ENCODE data around the gene VPS37C. TPM values are rescaled to one million over a fixed set of nuclear protein-coding genes. Genes with fewer than 3 reads are reported as not detected.

The VPS37C gene
- total and polyA plus RNA-seq, 7 donors: 8.6 to 25.4 (median 18.6) TPM

DNA sequence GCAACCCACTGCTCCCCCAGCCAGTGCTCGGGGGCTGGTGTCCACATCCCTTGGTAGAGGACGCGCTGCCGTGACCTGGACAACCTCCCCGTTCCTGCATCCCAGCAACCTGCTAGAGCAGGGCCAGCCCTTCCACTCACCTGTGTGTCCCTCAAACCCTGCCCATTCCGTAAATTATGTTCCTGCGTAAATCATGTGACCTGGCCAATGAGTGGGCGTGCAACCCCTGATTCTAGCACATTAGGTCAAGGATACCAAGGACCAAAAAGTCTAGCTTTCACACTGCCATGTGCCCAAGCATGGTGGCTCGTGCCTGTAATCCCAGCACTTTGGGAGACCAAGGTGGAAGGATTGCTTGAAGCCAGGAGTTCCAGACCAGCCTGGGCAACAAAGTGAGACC is 33.2 kb downstream of the VPS37C start:
- WGBS, 2 donors: 79 to 94% methylated on average over 9 of the region's 9 CpGs
- DNase-seq: no peak
- Histone ChIP-seq H3K4me1 (peaks cover 0 to 26% (median 18%) of the 10 kb centered on the region in 4 donors), H3K9me3 (no peaks in the 10 kb centered on the region), H3K27me3 (no peaks in the 10 kb centered on the region), H3K4me3 (no peak overlapping the region), H3K27ac (no peak overlapping the region), H3K36me3 (peaks cover 0 to 20% (median 7%) of the 10 kb centered on the region in 4 donors)
- intact Hi-C loops (cut with DNase I): loop anchor here (2.0 kb wide), 2 partner anchors 59 to 297 kb away; no protein-coding TSS in a partner anchor
- TF ChIP-seq, protein P1, sequence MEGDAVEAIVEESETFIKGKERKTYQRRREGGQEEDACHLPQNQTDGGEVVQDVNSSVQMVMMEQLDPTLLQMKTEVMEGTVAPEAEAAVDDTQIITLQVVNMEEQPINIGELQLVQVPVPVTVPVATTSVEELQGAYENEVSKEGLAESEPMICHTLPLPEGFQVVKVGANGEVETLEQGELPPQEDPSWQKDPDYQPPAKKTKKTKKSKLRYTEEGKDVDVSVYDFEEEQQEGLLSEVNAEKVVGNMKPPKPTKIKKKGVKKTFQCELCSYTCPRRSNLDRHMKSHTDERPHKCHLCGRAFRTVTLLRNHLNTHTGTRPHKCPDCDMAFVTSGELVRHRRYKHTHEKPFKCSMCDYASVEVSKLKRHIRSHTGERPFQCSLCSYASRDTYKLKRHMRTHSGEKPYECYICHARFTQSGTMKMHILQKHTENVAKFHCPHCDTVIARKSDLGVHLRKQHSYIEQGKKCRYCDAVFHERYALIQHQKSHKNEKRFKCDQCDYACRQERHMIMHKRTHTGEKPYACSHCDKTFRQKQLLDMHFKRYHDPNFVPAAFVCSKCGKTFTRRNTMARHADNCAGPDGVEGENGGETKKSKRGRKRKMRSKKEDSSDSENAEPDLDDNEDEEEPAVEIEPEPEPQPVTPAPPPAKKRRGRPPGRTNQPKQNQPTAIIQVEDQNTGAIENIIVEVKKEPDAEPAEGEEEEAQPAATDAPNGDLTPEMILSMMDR (IDR thresholded peaks at IDR 0.05): no peak
- TF ChIP-seq POLR2A (IDR thresholded peaks at IDR 0.05) (no peak), EP300 (IDR thresholded peaks at IDR 0.05) (no peak), POLR2AphosphoS5 (IDR thresholded peaks at IDR 0.05) (no peak)

DNA sequence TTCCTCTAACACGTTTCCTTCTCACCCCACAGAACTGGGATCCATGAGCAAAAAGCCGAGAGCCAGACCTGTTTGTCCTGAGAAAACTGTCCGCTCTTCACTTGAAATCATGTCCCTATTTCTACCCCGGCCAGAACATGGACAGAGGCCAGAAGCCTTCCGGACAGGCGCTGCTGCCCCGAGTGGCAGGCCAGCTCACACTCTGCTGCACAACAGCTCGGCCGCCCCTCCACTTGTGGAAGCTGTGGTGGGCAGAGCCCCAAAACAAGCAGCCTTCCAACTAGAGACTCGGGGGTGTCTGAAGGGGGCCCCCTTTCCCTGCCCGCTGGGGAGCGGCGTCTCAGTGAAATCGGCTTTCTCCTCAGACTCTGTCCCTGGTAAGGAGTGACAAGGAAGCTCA is 35.0 kb downstream of the VPS37C start:
- Histone ChIP-seq H3K36me3 (peaks cover 0 to 3% (median 0%) of the 10 kb centered on the region in 4 donors), H3K27me3 (no peaks in the 10 kb centered on the region), H3K27ac (no peak overlapping the region), H3K4me3 (peak overlapping the region in 1 of 4 donors; percentile 6), H3K4me1 (peaks cover 0 to 29% (median 21%) of the 10 kb centered on the region in 4 donors), H3K9me3 (no peaks in the 10 kb centered on the region)
- no peak for DNase-seq
- TF ChIP-seq, protein P1 (IDR thresholded peaks at IDR 0.05): no peak
- TF ChIP-seq EP300 (IDR thresholded peaks at IDR 0.05): no peak
- TF ChIP-seq POLR2AphosphoS5 (IDR thresholded peaks at IDR 0.05): peak in 1 of 4 donors; percentile 11
- no peak for TF ChIP-seq POLR2A (IDR thresholded peaks at IDR 0.05)
- WGBS, 2 donors: 74 to 85% methylated on average over 14 of the region's 14 CpGs
- intact Hi-C loops (cut with DNase I): loop anchor here (2.0 kb wide), 1 partner anchor 61 kb away; no protein-coding TSS in a partner anchor

DNA sequence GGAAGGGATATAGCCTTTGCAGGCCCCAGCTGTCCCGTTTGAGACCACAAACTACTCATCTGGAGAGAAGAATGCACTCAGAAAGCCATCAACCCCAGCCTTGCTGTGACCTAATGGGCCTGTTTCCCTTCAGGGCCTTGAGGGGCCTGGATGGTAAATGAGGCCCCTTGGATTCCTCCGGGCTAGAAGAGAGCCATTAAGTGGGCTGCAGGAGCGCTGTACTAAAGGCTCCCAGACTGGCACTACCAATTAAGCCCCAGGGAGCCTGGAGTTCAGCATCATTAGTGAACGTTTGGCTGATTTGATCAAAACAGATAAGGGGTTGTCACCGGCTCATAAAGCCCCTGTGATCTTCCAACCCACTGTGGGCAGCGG is 35.9 kb downstream of the VPS37C start:
- H3K36me3 ChIP-seq: no peaks in the 10 kb centered on the region
- no peak overlapping the region for H3K27ac ChIP-seq
- DNase-seq: no peak
- intact Hi-C loops (cut with DNase I): no loop called here
- H3K4me1 ChIP-seq: peaks cover 0 to 35% (median 27%) of the 10 kb centered on the region in 4 donors
- H3K9me3 ChIP-seq: no peaks in the 10 kb centered on the region
- no peak overlapping the region for H3K4me3 ChIP-seq
- 83 to 84% methylated on average over 6 of the region's 6 CpGs for WGBS, 2 donors
- no peaks in the 10 kb centered on the region for H3K27me3 ChIP-seq
- TF ChIP-seq, protein P1 (IDR thresholded peaks at IDR 0.05): no peak
- TF ChIP-seq POLR2A (IDR thresholded peaks at IDR 0.05) (no peak), POLR2AphosphoS5 (IDR thresholded peaks at IDR 0.05) (no peak)

DNA sequence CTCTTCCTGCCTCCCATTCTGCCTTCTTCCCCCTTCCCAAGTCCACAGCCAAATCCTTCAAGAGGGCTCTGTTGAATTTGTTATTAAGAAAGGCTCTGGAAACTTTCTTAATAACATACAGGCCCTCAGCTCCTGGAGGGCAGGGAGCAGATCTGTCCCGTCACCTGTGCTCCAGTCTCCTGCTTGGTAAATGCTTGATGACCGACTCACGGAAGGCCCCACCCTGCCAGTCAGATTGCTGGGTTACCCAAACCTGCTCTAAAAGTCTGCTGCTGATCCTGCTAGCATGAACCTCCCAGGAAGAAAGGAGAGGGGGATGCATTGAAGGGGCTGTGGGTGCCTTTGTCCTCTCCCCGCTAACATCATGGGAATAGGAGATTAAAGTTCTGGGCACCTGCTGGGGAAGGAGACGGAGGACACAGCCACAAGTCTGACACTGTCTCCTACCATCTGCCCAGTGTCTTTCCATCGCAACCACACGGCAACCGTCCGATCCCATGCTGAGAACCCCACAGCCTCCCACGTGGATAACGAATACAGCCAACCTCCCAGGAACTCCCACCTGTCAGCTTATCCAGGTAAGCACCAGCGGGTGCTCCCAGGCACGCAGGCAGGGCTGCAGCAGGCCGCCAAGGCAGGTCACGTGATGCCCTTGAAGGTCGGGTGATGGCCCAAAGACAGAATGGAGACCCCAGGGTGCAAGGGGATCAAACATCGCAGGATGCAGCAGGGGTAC is 36.5 kb downstream of the VPS37C start:
- H3K27me3 ChIP-seq: no peaks in the 10 kb centered on the region
- no peak for DNase-seq
- intact Hi-C loops (cut with DNase I): no loop called here
- no peaks in the 10 kb centered on the region for H3K9me3 ChIP-seq
- H3K4me1 ChIP-seq: peaks cover 0 to 31% (median 22%) of the 10 kb centered on the region in 4 donors
- H3K36me3 ChIP-seq: no peaks in the 10 kb centered on the region
- TF ChIP-seq, protein P1 (IDR thresholded peaks at IDR 0.05): no peak
- TF ChIP-seq POLR2A (IDR thresholded peaks at IDR 0.05): no peak
- TF ChIP-seq POLR2AphosphoS5 (IDR thresholded peaks at IDR 0.05): no peak
- TF ChIP-seq EP300 (IDR thresholded peaks at IDR 0.05): no peak
- H3K4me3 ChIP-seq: no peak overlapping the region
- no peak overlapping the region for H3K27ac ChIP-seq
- WGBS, 2 donors: 87 to 92% methylated on average over 17 of the region's 17 CpGs
